SK-MEL-5 (cell line): ENCODE results near the gene IL1RAPL1. TPM values are rescaled to one million over a fixed set of nuclear protein-coding genes. Genes with fewer than 3 reads are reported as not detected.

Source experiments
- DNase-seq: peaks from one replicate; pipeline ENCODE4 v3.0.0-alpha.2; 2016; ENCODE audit warnings: low read depth, low spot score
- in situ Hi-C: cut with HindIII; loops from 2 replicates; pipeline ENCODE4 v1.10.0; 2016; ENCODE audit warnings: low sequenced_read_pairs, high pct_unique_total_duplicates, low pct_unique_long_range_greater_than_20kb
- total RNA-seq: library from RNA; depleted of rRNA; stranded (reverse); fragments of >200 nt; shearing (Covaris generic); gene quantifications from 2 replicates; pipeline ENCODE4 v1.2.3, GENCODE V29; 2014

Gene IL1RAPL1
- total RNA-seq, 1 experiment from 2014 or later: 0.32 TPM

GRCh38 chrX:29376584-29376983, 789.3 kb downstream of the IL1RAPL1 start:
- in situ Hi-C loops: no loop called here

GRCh38 chrX:29382811-29383210, 795.6 kb downstream of the IL1RAPL1 start:
- in situ Hi-C loops: no loop called here
- no peak for DNase-seq

More at GRCh38 chrX:29376584-29376983, 789.3 kb downstream of the IL1RAPL1 start:
- DNase-seq: no peak

- no peak for DNase-seq
- in situ Hi-C loops: no loop called here
These were observed 801.3 kb downstream of the IL1RAPL1 start for GRCh38 chrX:29388509-29388908.

DNA sequence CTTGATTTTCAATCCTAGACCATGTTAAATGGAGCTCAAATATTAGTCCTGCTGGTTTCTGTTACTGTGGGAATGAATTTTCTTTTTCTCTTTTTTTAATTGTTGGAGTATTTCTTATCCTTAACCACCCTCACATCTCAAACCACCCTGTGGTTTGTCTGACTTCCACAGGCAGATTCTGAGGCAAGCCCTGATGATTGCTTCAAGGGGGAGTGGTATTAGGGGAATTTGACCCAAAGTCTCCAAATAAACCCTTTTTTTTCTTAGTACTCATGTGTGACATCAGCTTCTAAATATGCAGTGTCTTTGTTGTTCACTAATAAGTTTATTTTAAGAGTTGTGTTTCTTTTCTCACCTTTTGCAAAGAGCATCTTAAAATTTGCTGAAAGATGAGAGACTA, 810.3 kb downstream of the IL1RAPL1 start:
- no peak for DNase-seq
- in situ Hi-C loops: no loop called here

DNA sequence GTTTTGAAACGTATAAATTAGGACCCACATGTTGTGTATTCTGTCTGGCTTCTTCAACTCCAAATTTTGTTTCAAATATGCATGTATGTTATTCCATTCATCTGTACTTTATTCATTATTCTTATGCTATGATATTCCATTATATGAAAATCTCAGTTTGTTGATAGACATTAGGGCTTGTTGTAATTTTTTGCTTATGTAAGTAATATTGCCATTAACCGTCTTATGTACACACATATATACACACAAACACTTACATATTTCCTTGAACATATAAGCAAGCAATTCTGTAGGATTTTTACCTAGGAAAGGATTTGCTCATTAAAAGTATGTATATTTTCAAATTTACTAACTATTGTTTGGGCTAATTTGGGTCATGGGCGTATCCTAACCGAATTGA, 820.1 kb downstream of the IL1RAPL1 start:
- in situ Hi-C loops: no loop called here

GRCh38 chrX:29419774-29420553, 832.7 kb downstream of the IL1RAPL1 start:
- DNase-seq: no peak
- in situ Hi-C loops: no loop called here

More for the DNA sequence above, 820.1 kb downstream of the IL1RAPL1 start:
- no peak for DNase-seq

DNA sequence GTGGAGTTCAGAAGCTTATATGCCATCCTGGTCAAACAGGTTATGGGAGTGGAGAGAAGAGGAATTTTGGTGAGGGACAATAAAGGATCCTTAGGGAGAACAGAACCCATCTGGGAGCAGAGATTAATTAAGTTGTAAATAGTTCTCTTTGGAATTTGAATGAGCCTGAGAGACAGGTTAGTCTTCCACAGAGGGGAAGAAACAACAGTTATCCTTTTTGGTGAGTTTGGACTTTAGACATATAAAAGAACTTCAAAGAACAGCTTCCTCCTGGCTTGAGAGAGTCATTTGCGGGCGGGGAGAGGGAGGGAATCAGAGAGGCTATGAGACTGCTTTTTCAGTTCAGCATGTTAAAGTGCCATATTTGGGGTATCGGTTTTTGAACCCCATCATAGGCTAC, 834.8 kb downstream of the IL1RAPL1 start:
- in situ Hi-C loops: no loop called here
- no peak for DNase-seq

DNA sequence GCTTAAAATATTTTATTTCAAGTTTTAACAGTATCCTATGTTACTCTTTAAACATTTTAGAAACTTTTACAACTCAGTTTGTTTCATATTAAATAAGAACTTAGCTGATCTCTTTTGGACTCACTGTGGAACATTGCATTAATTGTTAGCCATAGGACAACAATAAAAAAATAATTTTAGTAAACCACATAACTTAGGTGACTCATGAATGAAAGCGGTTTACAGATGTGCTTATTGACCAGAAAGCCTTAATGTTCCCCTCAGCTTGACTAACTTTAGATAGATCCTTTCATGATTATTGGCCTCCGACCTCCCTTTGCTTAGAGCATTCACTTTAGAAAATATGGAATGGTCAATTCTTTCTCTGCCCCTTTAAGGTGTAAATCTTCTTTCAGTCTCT, 844.6 kb downstream of the IL1RAPL1 start:
- in situ Hi-C loops: no loop called here
- DNase-seq: no peak

- in situ Hi-C loops: no loop called here
- DNase-seq: no peak
These were observed 845.3 kb downstream of the IL1RAPL1 start for GRCh38 chrX:29432534-29432933.

GRCh38 chrX:29434939-29435338, 847.7 kb downstream of the IL1RAPL1 start:
- in situ Hi-C loops: no loop called here
- no peak for DNase-seq

- in situ Hi-C loops: no loop called here
These were observed 848.1 kb downstream of the IL1RAPL1 start for GRCh38 chrX:29435396-29435795.

GRCh38 chrX:29447867-29448266, 860.6 kb downstream of the IL1RAPL1 start:
- no peak for DNase-seq
- in situ Hi-C loops: no loop called here

More at GRCh38 chrX:29435396-29435795, 848.1 kb downstream of the IL1RAPL1 start:
- DNase-seq: no peak

GRCh38 chrX:29453333-29453732, 866.1 kb downstream of the IL1RAPL1 start:
- DNase-seq: no peak

GRCh38 chrX:29455702-29456101, 868.5 kb downstream of the IL1RAPL1 start:
- in situ Hi-C loops: no loop called here
- DNase-seq: no peak

More at GRCh38 chrX:29453333-29453732, 866.1 kb downstream of the IL1RAPL1 start:
- in situ Hi-C loops: no loop called here

DNA sequence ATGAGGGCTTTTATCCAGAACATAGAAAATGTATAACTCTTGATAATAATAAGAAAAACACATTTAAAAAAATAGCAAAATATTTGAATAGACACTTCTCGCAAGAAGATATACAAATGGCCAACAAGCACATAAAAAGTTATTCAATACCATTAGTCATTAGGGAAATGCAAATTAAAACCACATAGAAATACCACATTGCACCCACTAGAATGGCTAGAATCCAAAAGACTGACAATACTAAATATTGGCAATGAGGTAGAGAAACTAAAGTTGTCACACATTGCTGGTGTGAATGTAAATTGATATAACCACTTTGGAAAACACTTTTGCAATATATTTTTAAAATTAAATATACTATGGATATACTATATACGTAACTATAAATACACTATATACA, 873.8 kb downstream of the IL1RAPL1 start:
- no peak for DNase-seq
- in situ Hi-C loops: no loop called here

GRCh38 chrX:29466456-29466855, 879.2 kb downstream of the IL1RAPL1 start:
- DNase-seq: no peak
- in situ Hi-C loops: no loop called here

DNA sequence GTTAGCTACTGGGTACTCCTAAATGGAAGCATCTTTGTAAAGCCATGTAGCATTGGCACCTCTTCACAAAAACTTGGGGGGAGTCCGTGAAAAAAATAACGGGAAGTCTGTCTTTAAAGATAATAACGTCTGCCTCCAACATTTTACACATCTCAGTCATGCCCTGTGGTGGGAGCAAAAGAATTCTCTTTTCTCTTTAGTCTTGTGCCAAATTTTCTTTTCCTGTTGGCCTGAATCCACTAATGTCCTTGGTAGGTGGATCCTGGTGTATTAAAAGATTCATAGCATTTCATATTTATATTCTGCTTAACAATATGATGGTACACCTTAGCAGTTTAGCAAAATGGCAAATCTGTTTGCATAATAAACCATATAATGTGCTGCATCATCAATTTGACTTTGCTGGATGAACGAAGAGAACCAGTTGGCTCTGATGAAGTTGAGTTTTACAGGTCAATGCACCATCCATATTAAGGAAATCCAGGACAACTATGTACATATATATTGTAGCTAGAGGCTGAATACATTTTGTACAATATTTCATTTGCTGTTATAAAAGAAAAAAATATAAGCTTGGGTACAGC, 881.8 kb downstream of the IL1RAPL1 start:
- no peak for DNase-seq
- in situ Hi-C loops: no loop called here

DNA sequence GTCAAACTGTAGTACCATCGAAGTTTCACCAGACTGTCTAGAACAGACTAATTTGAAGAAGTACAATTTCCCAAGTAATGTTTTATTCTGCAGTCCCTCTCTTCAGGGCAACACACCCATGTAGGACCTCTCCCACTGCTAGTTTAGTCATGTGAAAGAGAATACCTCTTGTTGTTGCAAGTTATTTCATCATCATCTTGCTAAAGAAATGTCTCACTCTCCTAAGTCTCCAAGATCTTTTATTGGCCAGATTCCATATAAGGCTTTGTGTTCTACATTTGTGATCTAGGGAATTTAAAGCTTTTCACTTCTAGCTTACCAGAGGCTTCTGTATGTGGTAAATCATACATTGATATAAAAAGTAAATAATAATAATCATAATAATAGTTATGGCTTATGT, 882.8 kb downstream of the IL1RAPL1 start:
- no peak for DNase-seq
- in situ Hi-C loops: no loop called here

DNA sequence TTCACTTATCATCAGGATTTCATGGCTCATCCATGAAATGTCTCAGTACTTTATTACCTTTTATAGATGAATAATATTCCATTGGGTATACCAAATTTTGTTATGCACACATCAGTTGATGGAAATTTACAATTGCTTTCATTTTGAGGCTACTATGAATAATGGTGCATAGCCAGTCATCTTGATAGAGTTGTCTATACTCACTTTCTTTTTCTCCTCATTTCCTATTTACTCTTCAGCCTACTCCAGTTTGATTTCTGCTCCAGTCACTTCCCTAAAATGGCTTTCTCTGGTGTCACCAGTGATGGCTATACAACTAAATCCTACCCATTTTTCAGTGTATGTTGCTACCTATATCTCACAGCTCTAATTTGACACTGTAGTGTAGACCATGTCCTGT, 884.6 kb downstream of the IL1RAPL1 start:
- DNase-seq: no peak
- in situ Hi-C loops: no loop called here
